HG03432 (cell line): ENCODE data around the gene EEPD1.
A peak's percentile ranks its signal among the peaks of the same experiment; 100 is the strongest.
"Not testable (repeated sequence)": the region's sequence is repeated elsewhere in the genome, so short reads cannot be mapped to it uniquely, and the experiment has no call there.

Source experiments
- ATAC-seq: cut with Tn5 transposase; IDR thresholded peaks from one replicate; pipeline ENCODE4 v1.9.1; 2021; ENCODE audit warnings: mild to moderate bottlenecking, moderate library complexity; ENCODE audit not compliant: unreplicated experiment

The EEPD1 gene

DNA sequence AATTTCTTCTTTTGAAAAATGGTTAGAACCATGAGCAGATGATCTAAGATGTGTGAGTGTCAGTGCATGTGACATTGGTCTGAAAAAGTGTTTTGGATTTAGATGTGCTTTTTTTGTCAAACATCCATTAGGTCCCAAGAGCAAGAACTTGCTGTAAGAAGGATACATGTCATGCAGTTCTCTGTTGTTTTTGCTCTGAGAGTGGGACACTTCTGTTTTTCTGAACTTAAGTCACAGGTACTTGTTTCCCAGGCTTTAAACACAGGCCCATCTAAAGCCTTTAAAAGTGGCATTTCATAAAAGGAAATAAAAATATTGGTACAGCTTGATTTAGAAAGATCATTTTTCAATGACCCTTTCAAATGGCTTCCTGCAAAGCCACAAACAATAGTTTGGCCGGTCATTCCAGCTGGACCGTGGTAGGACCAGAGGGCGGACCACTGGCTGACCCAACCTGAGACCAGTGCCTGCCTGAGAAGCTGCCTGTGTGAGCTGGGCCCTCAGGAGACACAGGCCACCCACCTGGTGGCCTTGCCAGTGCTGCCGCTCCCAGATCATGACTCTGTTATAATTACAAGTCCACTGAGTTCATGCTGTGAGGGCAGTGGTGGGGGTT, 92.7 kb downstream of the EEPD1 start:
- ATAC-seq = no peak

DNA sequence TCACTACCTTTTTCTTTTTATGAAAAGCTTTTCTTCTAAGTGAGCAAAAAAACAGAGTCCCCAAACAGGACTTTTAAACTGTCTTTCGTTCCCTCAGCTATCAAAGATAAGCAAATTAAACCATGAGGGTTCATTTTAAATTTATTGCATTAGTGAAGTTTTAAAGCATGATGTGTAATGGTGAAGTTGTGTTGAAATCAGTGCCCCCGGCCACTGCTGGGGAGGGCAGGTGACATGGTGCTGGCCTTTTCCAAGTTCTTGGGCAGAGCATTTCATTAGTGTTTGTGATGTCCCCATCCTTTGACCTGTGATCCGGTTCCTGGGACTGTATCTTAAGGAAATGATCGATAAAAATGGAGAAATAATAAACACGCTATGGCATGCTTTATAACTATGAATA, 96.0 kb downstream of the EEPD1 start:
- ATAC-seq = no peak

DNA sequence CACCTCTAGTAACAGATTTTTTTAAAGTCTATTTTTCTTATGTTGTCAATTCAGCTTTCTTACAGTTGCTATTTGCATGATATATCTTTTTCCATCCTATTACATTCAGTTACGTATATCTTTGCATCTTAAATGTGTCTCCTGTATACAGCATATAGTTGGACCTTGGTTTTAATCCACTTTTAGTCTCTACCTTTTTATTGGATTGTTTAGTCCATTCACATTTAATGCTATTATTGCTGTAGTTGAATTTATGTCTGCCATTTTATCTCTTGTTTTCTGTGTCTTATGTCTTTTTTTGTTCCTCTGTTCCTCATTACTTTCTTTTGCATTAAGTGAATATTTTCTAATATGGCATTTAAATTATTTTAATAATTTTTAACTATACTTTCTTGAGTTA, 100.6 kb downstream of the EEPD1 start:
- ATAC-seq = no peak

DNA sequence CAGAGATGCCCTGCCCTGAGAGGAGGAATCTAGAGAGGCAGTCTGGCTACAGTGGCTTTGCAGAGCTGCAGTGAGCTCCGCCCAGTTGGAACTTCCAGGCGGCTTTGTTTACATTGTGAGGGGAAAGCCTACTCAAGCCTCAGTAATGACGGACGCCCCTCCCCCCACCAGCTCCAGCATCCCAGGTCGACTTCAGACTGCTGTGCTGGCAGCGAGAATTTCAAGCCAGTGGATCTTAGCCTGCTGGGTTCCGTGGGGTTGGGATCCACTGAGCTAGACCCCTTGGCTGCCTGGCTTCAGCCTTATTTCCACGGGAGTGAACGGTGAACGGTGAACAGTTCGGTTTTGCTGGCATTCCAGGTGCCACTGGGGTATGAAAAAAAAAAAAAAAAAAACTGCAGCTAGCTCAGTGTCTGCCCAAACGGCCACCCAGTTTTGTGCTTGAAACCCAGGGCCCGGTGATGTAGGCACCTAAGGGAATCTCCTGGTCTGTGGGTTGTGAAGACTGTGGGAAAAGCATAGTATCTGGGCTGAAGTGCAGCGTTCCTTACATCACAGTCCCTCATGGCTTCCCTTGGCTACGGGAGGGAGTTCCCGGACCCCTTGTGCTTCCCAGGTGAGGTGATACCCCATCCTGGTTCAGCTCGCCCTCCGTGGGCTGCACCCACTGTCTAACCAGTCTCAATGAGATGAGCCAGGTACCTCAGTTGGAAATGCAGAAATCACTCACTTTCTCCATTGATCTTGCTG, 105.6 kb downstream of the EEPD1 start:
- not testable (repeated sequence) for ATAC-seq

DNA sequence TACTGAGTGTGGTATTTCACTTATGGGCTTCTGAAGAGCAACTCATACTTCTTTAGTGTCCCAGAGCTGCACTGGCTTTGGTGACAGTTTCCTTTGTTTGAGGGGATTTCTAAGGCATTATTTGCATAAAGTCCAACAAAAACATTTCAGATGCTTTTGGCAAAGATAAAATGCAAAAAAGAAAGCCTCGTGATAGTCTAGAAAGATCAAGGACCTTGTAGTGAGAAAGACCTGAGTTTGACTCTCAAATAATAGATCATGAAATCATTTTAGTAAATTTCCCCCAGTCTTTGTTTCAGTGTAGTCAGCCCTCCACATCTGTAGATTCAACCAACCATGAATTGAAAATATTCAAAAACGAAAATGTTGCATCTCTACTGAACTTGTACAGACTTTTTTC, 107.4 kb downstream of the EEPD1 start:
- ATAC-seq = peak; percentile 58

DNA sequence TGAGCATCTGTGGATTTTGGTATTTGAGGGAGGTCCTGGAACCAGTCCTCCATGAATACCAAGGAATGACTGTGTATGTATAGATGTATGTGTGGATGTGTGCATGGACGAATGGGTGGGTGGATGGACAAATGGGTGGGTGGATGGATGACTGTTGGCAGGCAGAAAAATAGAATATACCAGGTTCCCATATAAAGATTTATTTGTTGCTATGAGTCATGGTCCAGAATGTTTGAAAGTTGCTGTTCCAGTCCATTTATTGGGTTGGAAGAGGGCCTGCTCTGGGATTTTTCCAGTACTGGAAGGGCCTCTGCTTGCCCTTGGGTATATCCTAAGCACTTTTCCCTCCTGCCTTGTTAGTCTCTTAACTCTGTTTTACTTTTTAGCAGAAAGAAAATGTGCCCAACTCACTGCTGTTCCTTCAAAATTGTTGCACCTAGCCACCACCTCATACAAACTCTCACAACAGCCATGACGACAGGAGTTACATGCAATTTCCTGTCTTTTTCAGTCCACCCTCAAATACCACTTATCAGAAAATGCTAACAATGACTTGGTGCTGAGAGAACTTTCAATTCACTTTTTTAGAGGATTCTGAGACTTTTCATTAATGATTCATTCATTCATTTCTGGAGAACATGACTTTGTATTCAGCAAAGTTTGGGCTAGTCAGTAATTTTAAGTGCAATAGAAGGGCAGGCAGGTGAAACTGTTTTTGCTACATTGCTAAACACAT, 108.1 kb downstream of the EEPD1 start:
- peak; percentile 55 for ATAC-seq

DNA sequence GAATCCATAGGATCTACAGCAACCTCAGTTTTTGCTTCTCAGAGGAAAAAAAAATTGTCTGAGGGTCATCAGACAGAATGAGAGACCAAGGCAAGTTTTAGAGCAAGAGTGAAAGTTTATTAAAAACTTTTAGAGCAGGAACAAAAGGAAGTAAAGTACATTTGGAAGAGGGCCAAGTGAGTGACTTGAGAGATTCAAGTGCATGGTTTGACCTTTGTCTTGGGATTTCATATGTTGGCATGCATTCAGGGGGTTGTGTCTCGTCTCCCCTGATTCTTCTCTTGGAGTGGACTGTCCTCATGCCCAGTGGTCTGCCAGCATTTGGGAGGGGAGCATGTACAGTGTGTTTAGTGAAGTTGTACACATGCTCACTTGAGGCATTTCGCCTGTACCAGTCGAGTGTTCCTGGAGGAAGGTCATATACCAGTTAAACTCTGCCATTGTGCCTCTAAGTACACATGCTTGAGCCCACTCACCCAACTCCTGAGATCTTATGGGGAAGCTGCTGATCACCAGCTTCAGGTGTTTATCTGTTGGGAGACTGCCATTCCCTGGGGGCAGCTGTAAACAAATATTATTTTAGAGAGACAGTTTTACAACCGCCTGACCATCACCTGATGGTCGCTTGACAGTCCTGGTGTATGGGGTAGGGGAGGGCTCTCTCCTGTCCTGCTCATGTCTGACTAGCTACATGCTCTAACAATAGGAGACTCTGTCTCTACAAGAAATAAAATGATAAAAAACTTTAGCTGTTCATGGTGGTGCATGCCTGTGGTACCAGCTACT, 109.4 kb downstream of the EEPD1 start:
- no peak for ATAC-seq

DNA sequence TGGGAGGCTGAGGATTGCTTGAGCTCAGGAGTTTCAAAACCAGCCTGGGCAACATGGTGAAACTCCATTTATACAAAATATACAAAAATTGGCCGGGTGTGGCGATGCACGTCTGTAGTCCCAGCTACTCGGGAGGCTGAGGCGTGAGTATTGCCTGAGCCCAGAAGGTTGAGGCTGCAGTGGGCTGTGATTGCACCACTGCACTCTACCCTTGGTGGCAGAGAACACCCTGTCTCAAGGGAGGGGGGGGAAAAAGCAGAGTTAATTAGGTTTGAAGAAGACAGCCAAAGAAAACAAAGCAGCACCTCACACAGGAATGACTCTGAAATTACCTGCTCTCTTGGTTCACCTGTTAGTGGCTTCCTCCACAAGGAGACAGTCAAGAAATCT, 110.0 kb downstream of the EEPD1 start:
- ATAC-seq = no peak

DNA sequence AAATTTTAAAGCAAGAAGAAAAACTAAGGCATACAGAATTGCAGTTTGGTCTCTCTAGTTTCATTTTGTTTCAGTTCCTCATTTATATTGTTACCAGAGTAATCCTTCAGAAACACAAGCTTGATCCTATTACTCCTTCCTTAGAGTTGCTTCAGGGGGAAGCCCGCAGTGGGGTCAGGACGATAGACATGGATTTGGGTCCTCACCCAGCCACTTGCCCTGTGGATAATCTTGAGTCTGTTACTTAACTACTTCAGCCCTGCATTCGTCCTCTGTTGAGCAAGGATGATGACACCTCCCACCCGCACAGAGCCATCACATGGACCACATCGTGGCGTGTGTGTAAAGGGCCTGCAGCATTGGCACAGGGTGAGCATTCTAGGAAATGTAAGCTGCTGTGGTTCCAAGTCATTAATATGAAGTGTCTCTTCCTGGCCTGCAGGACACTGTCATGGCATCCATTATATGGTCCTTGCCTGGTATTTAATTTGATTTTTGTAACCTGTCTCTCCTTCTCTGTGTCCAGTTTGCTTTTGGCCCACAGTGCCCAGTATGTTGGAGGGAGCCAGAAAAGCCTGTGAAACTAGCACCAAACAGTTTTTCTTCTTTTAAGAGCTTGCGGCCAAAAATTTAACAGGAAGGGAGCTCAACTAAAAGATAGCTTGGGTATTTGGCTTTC, 111.2 kb downstream of the EEPD1 start:
- ATAC-seq = peak; percentile 51

DNA sequence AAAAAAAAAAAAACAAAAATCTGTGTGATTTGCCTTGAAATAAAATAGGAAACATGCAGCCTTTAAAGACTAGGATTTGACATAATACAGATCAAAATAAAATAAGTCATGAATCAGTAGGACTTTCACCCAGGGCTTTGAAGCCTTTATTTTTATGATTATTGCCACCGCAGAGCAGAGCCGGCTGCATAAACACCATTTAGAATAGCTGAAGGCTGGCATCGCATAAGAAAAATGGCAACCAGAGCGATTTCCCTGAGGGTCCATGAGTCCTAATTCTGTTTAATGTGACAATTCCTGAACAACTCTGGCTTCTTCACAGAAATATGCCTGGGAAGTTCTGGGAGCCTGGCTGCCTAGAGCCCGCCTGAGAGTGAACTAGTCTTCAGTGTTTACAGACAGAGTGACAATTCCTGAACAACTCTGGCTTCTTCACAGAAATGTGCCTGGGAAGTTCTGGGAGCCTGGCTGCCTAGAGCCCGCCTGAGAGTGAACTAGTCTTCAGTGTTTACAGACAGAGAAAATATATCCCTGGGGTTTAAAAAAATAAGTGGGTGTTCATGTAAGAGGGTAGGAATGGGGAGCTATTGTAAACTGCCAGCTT, 112.0 kb downstream of the EEPD1 start:
- no peak for ATAC-seq

DNA sequence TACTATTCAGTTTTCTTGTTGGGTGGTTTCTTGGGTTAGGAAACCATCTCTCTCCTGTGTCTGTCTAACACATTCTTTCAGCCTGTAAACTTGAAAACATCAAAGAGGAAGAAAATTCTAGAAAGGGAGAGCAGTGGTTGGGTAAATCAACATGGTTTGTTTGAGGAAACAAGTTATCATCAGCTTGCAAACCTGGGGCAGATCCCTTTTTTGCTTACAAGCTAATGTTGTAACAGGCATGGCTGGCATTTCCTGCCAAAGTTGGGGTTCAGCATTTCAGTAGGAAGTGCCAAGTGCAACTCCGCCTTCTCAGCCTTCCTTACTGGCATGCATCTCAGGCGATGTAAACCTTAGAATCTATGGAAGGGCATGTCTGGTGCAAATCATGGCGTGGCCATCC, 112.6 kb downstream of the EEPD1 start:
- no peak for ATAC-seq

DNA sequence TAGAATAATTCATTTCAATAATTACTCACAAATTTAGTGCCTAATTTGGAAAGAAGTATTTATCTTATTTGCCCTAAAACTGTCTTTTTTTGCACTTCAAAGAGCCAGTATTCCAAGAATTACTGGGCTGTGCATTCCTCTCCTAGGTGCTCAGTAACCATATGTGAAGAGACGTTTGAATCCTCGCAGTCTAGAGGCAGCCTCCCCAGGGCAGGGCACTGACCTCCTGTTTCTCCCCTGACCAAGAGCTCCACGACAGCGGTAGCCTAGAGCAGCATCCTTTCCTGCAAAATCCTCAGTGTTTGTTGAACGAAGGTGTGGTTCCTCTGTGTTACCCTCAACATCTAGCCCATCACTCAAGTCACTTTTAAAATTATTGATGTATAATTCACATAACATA, 113.1 kb downstream of the EEPD1 start:
- ATAC-seq = no peak

DNA sequence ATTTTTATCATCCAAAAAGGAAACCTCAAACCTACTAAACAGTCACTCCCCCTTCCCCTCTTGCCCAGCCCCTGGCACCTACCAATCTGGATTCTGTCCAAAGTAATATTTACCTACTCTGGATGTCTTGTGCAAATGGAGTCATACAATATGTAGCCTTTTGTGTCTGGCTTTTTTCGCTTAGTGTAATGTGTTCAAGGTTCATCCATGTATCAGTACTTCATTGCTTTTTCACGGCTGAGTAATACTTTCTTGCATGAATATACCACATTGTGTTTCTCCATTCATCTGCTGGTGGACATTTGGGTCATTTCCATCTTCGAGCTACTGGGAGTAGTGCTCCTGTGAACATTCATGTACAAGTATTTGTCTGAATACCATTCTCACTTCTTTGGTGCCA, 113.6 kb downstream of the EEPD1 start:
- ATAC-seq = no peak

DNA sequence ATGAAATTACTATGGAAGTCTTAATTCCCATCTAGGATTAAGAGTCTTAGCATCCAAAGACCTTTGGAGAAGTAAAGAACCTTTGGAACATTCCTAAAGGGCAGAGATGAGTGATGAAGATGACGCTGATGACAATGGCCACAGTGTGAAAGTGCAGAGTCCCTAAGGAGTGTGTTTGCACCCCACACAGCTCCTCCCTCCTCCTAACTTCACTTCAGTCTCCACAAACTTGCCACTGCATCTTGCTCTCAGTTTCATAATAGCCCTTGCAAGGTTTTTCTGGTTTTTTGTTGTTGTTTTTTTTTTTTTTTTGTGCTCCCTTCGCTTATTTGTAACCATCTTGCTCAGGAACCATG, 119.1 kb downstream of the EEPD1 start:
- peak; percentile 82 for ATAC-seq

DNA sequence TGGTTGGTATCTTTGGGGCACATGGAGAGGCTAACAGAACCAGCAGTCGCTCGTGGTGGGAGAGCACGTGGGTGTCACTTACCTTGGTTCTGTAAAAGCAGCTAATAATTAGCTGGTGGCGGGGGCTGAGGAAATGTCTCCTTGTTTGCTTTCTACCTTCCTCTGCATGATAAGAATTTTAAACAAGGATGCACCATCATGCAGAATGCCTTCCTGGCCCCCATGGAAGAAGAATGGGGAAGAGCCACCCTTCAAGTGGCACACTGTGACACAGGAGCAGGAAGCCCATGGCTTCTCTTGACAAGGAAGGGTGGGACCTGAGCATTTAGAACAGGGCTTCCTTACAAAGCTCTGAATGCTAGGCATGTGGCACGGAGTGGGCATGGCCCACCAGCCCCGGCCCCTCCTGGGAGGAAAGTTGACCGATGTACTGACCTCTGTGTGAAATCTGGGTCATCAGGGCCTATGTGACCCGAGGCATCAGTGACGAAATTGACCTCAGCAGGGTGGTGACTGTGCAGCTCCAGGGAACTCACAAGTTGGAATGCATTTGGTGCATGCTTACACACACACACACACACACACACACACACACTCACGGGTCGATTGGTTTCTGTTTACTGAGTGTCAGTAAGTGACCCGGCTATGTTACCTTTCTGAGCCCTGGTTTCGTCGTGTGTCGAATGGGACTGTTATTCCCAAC, 119.7 kb downstream of the EEPD1 start:
- ATAC-seq = peak; percentile 29

DNA sequence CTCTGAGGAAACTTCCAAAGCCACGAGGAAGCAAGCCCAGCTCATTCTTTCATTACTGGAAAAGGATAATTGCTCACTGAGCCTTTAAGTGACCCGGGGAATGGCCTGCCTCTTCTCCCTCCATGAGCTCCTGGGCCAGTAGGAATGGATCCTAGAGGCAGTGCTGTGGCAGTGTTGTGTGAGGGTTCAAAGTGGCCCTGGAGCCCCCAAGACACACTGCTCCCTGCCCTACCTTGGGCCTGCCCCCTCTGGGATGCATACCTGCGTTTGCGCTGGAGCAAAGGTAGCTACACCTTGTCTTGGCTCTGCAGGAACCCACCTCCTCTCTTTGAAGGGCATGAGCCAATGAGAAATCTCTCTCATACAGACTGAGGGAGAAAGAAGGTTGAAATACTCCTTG, 120.8 kb downstream of the EEPD1 start:
- ATAC-seq = no peak

DNA sequence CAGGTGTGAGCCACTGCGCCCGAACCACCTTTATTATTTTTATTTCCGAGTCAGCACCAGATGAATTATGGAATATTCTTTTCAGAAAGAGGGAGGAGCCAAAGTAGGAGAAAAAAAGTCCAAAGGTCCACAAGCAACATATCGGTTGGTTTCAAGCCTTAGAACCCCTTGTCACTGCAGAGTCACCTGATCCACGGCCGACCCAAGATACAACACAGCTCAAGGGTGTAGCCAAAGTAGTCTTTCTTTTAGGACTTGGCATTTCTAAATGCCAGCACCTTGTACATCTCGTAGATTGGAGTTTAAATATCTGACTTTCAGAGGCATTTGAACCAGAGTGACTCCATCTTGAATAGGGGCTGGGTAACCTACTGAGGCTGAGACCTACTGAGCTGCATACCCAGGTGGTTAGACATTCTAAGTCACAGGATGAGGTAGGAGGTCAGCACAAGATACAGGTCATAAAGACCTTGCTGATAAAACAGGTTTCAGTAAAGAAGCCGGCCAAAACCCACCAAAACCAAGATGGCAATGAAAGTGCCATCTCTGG, 122.8 kb downstream of the EEPD1 start:
- no peak for ATAC-seq

DNA sequence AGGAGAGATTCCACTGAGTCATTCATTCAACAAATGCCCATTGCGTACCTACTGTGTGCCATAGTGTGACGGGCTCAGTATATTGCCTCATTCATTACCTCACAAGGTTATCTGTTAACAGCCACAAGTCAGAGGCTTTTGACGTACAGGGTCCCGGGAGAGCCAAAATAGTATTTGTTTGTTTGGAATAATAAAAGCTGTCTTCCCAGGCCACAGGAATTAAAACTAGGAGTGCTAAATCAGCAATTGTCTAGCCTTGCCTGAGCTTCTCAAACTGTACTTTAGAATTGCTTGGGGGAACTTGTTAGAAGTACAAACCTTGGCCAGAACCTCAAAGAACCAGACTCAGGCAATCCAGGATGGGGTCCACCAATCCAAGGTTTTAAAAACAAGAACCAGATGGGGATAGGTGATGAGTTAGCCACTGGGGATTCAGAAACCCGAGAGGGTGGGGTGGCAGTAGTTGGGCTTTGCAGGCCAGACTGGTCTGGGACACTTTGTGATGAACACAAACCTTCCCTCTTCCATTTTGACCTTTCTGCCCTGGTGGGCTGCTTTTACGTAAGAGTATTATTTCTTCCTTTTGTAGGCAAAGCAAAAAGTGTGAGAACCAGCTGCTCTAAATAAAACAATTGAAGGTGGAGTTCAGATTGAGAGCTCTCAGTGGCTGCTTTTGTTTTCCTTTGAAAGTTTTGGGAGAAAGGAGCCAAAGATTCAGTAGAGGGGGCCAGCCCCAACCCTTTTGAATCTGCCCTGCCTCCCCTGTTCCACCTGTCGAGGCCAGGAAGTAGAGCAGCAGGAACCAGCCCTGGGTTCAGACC, 123.6 kb downstream of the EEPD1 start:
- ATAC-seq = no peak

DNA sequence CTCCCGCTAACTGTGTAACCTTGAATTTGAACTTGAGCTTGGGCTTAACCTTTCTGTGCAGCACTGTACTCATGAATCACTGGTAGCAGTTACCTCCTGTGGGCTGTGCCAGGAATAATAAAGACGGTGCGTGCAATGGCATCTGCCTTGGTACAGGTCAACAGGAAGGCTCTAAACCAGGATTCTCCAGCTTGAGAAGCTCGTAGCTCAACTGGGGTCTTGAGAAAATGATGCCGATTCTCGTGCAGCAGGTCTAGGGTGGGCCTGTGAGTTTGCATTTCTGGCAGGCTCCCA, 124.1 kb downstream of the EEPD1 start:
- no peak for ATAC-seq
